Activated naive CD8-positive, alpha-beta T cell treated with anti-CD3 and anti-CD28 coated beads, Interleukin-2, amount 10 ng/mL, durations not matched to agents 7 days and 5 days (primary cell): ENCODE measurements around the gene IL1RAP. TPM values are rescaled to one million over a fixed set of nuclear protein-coding genes. Genes with fewer than 3 reads are reported as not detected.

Experiments used
- ATAC-seq: fragments of 150-1000 bp; cut with Tn5 transposase; one replicate; pipeline ENCODE4 v1.10.0; 2021; ENCODE audit warnings: low read depth, moderate library complexity
- POLR2A ChIA-PET: fragments of 350-600 bp; sonication (Branson Sonifier 250); formaldehyde crosslinking; loops from one replicate; lab custom pipeline; 2021; ENCODE audit warnings: antibody characterized with exemption; lab: Charles Lee
- DNase-seq: peaks from one replicate; pipeline ENCODE4 v3.0.0; 2021
- H3K27ac Mint-ChIP-seq: one replicate; pipeline ENCODE4 v1.8.0; 2022; ENCODE audit warnings: mild to moderate bottlenecking, mixed read lengths
- H3K27me3 Mint-ChIP-seq: one replicate; pipeline ENCODE4 v1.8.0; 2022; ENCODE audit warnings: mild to moderate bottlenecking, moderate library complexity, mixed read lengths
- H3K36me3 Mint-ChIP-seq: one replicate; pipeline ENCODE4 v1.8.0; 2021; ENCODE audit warnings: mild to moderate bottlenecking, mixed read lengths
- H3K4me1 Mint-ChIP-seq: one replicate; pipeline ENCODE4 v1.8.0; 2021; ENCODE audit warnings: mixed read lengths
- H3K4me3 Mint-ChIP-seq: one replicate; pipeline ENCODE4 v1.8.0; 2022; ENCODE audit warnings: mild to moderate bottlenecking, moderate library complexity, mixed read lengths
- H3K9me3 Mint-ChIP-seq: one replicate; pipeline ENCODE4 v1.8.0; 2021; ENCODE audit warnings: mixed read lengths
- total RNA-seq, 2 experiments: library from RNA; stranded (reverse); gene quantifications; one replicate each; pipeline ENCODE4 v1.2.3, GENCODE V29; 2021

IL1RAP gene
- total RNA-seq, 2 experiments from 2014 or later: 10.5 to 10.7 TPM

- no peak for DNase-seq
- H3K9me3 Mint-ChIP-seq: peaks cover 1% of the 10 kb centered on the region
- peaks cover 30% of the 10 kb centered on the region for H3K36me3 Mint-ChIP-seq
- no peak for ATAC-seq
- H3K27me3 Mint-ChIP-seq: no peaks in the 10 kb centered on the region
- POLR2A ChIA-PET: no interaction called here
- no peak overlapping the region for H3K27ac Mint-ChIP-seq
- peaks cover 2% of the 10 kb centered on the region for H3K4me1 Mint-ChIP-seq
- no peak overlapping the region for H3K4me3 Mint-ChIP-seq
Measured at GRCh38 chr3:190597291-190597690, 83.4 kb downstream of the IL1RAP start.

- Mint-ChIP-seq H3K27ac (no peak overlapping the region), H3K36me3 (peaks cover 51% of the 10 kb centered on the region), H3K4me3 (no peak overlapping the region), H3K27me3 (no peaks in the 10 kb centered on the region), H3K9me3 (peaks cover 4% of the 10 kb centered on the region), H3K4me1 (peaks cover 6% of the 10 kb centered on the region)
- no peak for DNase-seq
- ATAC-seq: no peak
- POLR2A ChIA-PET: interaction anchor here (0.6 kb wide), 1 partner anchor 148 kb away, joined by 3 read pairs; no protein-coding TSS in a partner anchor
Measured at GRCh38 chr3:190601622-190602021, 87.7 kb downstream of the IL1RAP start.

- H3K9me3 Mint-ChIP-seq: peaks cover 3% of the 10 kb centered on the region
- DNase-seq (no peak), ATAC-seq (no peak)
- no peaks in the 10 kb centered on the region for H3K27me3 Mint-ChIP-seq
- H3K27ac Mint-ChIP-seq: no peak overlapping the region
- H3K36me3 Mint-ChIP-seq: peaks cover 43% of the 10 kb centered on the region
- peaks cover 6% of the 10 kb centered on the region for H3K4me1 Mint-ChIP-seq
- POLR2A ChIA-PET: no interaction called here
- H3K4me3 Mint-ChIP-seq: no peak overlapping the region
Measured at GRCh38 chr3:190605385-190605784, 91.5 kb downstream of the IL1RAP start.

DNA sequence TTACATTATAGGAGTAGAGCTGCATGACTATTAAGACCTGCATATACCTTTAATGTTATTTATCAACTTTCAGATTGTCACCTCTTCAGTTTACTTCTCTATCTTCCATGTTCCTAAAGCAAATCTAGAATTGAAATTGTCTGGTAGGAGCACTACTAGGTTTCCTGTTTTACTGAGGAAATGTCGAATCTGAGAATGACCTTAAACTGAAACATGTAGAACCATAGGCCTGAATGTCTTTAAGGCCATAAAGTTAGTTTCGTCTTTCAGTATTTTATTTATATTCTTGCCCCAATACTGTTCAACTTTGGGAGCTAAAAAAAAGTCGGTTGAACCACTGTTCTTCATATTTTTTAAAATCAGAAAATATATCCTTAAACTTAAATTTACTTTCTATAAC lies 92.7 kb downstream of the IL1RAP start:
- ATAC-seq (no peak), DNase-seq (no peak)
- peaks cover 3% of the 10 kb centered on the region for H3K9me3 Mint-ChIP-seq
- H3K4me1 Mint-ChIP-seq: peaks cover 6% of the 10 kb centered on the region
- H3K27ac Mint-ChIP-seq: no peak overlapping the region
- no peaks in the 10 kb centered on the region for H3K27me3 Mint-ChIP-seq
- H3K36me3 Mint-ChIP-seq: peaks cover 47% of the 10 kb centered on the region
- no peak overlapping the region for H3K4me3 Mint-ChIP-seq
- POLR2A ChIA-PET: interaction anchor here (0.6 kb wide), 1 partner anchor 272 kb away, joined by 3 read pairs; no protein-coding TSS in a partner anchor

DNA sequence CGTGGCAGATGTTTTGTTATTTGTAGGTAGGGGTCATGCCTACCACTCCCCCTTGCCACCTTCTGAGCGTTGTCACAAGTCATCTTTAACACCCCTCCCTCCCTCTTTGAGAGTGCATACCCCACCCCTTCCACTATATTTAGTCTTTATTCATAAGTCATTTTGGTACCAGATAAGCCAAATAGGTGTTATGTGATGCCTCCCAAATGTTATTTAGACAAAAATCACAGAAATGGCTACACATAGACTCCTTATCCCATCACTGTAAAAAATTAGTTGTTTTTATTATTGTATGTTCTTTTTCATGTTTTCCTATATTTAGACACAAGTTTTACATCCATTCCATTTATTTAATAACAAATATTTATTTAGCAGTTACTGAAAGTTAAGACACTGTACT lies 93.1 kb downstream of the IL1RAP start:
- POLR2A ChIA-PET: no interaction called here
- DNase-seq (no peak), ATAC-seq (no peak)
- H3K27ac Mint-ChIP-seq: no peak overlapping the region
- H3K36me3 Mint-ChIP-seq: peaks cover 45% of the 10 kb centered on the region
- H3K9me3 Mint-ChIP-seq: peaks cover 3% of the 10 kb centered on the region
- H3K27me3 Mint-ChIP-seq: no peaks in the 10 kb centered on the region
- peaks cover 6% of the 10 kb centered on the region for H3K4me1 Mint-ChIP-seq
- H3K4me3 Mint-ChIP-seq: no peak overlapping the region

GRCh38 chr3:190608850-190609589 lies 95.1 kb downstream of the IL1RAP start:
- POLR2A ChIA-PET: interaction anchor here (1.4 kb wide), 1 partner anchor 95 kb away, joined by 3 read pairs; the partner anchor contains the start of gene IL1RAP
- H3K36me3 Mint-ChIP-seq: peaks cover 49% of the 10 kb centered on the region

DNA sequence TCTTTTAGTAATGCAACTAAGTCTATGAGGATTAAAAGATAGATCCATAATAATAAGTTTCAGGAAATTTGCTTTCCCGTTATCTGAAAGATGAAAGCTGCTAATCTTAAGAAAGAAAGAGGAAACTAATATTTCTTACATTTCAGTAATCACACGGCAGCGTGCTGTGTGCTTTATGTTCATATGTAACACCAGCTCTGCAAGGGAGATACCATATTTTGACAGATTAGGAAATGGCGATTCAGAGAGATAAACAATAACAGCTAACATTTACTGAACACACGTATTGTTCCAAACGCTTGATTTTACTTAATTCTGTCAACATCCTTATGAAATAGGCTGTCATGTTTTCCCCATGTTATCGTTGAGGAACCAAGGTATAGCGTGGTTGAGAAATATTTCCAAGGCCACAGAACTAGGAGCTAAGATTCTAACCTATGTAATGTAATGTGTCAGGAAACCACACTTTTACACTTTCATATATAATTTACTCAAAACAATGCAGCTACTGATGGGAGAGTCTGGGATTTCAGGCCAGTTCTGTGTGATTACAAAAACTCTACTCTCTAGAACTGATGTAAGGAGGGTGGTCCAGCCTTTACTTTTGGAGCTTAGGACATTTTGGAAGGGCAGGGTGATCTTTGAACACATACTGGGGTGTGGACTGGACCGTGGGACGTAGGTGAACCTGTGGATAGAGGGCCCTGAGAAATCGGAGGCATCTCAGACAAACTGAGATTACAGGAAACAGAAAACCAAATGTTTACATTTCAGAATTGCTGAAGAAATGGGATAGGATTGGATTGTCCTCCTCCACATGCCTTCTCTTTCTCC lies 100.6 kb downstream of the IL1RAP start:
- no peak overlapping the region for H3K27ac Mint-ChIP-seq
- ATAC-seq: no peak

More at GRCh38 chr3:190608850-190609589, 95.1 kb downstream of the IL1RAP start:
- no peak for ATAC-seq
- peaks cover 6% of the 10 kb centered on the region for H3K4me1 Mint-ChIP-seq
- H3K27me3 Mint-ChIP-seq: no peaks in the 10 kb centered on the region
- H3K9me3 Mint-ChIP-seq: peaks cover 7% of the 10 kb centered on the region
- no peak overlapping the region for H3K27ac Mint-ChIP-seq
- no peak overlapping the region for H3K4me3 Mint-ChIP-seq
- no peak for DNase-seq

DNA sequence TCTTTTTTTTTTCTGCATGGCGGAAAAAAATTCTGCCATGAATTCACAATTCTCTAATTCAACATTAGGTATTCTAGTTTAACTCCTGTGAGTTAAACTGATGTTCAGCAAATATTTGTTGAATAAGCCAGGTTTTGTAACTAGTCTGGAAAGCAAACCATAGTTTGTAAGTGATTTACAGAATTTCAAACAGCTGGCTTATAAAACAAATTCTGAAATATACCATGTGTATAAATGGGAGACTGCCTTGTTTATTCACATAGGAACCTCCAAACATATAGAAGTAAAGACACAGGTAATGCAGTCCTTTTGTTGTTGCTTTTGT lies 101.1 kb downstream of the IL1RAP start:
- peaks cover 29% of the 10 kb centered on the region for H3K36me3 Mint-ChIP-seq
- H3K4me1 Mint-ChIP-seq: peaks cover 41% of the 10 kb centered on the region
- no peak overlapping the region for H3K27ac Mint-ChIP-seq
- H3K4me3 Mint-ChIP-seq: no peak overlapping the region
- DNase-seq (no peak), ATAC-seq (no peak)
- POLR2A ChIA-PET: no interaction called here
- H3K27me3 Mint-ChIP-seq: no peaks in the 10 kb centered on the region
- H3K9me3 Mint-ChIP-seq: peaks cover 7% of the 10 kb centered on the region

More for the DNA sequence above, 100.6 kb downstream of the IL1RAP start:
- Mint-ChIP-seq H3K9me3 (peaks cover 7% of the 10 kb centered on the region), H3K36me3 (peaks cover 34% of the 10 kb centered on the region), H3K4me1 (peaks cover 40% of the 10 kb centered on the region), H3K27me3 (no peaks in the 10 kb centered on the region), H3K4me3 (no peak overlapping the region)
- POLR2A ChIA-PET: interaction anchor here (1.0 kb wide), 1 partner anchor 101 kb away, joined by 3 read pairs; the partner anchor contains the start of gene IL1RAP
- no peak for DNase-seq

- peaks cover 29% of the 10 kb centered on the region for H3K36me3 Mint-ChIP-seq
- H3K9me3 Mint-ChIP-seq: peaks cover 7% of the 10 kb centered on the region
- H3K27me3 Mint-ChIP-seq: no peaks in the 10 kb centered on the region
- POLR2A ChIA-PET: interaction anchor here (0.7 kb wide), 1 partner anchor 102 kb away, joined by 3 read pairs; the partner anchor contains the start of gene IL1RAP
- H3K4me1 Mint-ChIP-seq: peaks cover 43% of the 10 kb centered on the region
- ATAC-seq: no peak
- H3K4me3 Mint-ChIP-seq: no peak overlapping the region
- DNase-seq: no peak
- no peak overlapping the region for H3K27ac Mint-ChIP-seq
Measured at GRCh38 chr3:190615607-190616006, 101.7 kb downstream of the IL1RAP start.

GRCh38 chr3:190616637-190617036 lies 102.8 kb downstream of the IL1RAP start:
- Mint-ChIP-seq H3K36me3 (peaks cover 30% of the 10 kb centered on the region), H3K4me3 (peak overlapping the region; percentile 8)
- POLR2A ChIA-PET: no interaction called here

GRCh38 chr3:190617185-190617584 lies 103.3 kb downstream of the IL1RAP start:
- Mint-ChIP-seq H3K4me3 (peak overlapping the region; percentile 8), H3K27me3 (no peaks in the 10 kb centered on the region), H3K9me3 (peaks cover 7% of the 10 kb centered on the region), H3K36me3 (peaks cover 29% of the 10 kb centered on the region), H3K4me1 (peaks cover 44% of the 10 kb centered on the region), H3K27ac (peak overlapping the region; percentile 75)
- DNase-seq: no peak
- POLR2A ChIA-PET: interaction anchor here (2.0 kb wide), 1 partner anchor 103 kb away, joined by 20 read pairs; the partner anchor contains the start of gene IL1RAP
- ATAC-seq: peak; percentile 9

More at GRCh38 chr3:190616637-190617036, 102.8 kb downstream of the IL1RAP start:
- ATAC-seq (no peak), DNase-seq (no peak)
- Mint-ChIP-seq H3K27ac (peak overlapping the region; percentile 28), H3K4me1 (peaks cover 43% of the 10 kb centered on the region), H3K27me3 (no peaks in the 10 kb centered on the region), H3K9me3 (peaks cover 7% of the 10 kb centered on the region)

GRCh38 chr3:190618330-190619030 lies 104.6 kb downstream of the IL1RAP start:
- H3K36me3 Mint-ChIP-seq: peaks cover 25% of the 10 kb centered on the region
- peaks cover 3% of the 10 kb centered on the region for H3K9me3 Mint-ChIP-seq
- peak overlapping the region; percentile 58 for H3K4me3 Mint-ChIP-seq
- ATAC-seq (peak; percentile 77), DNase-seq (no peak)
- peaks cover 49% of the 10 kb centered on the region for H3K4me1 Mint-ChIP-seq
- no peaks in the 10 kb centered on the region for H3K27me3 Mint-ChIP-seq
- POLR2A ChIA-PET: interaction anchor here (0.6 to 2.0 kb wide), 3 partner anchors 13 to 104 kb away, joined by 3 to 20 read pairs (median 5); partner anchors contain the start of gene IL1RAP
- peak overlapping the region; percentile 75 for H3K27ac Mint-ChIP-seq
